ENCODE results near the gene RPN2. TPM values are rescaled to one million over a fixed set of nuclear protein-coding genes. Genes with fewer than 3 reads are reported as not detected.

Gene RPN2
- total and polyA plus RNA-seq, 9 of the 15 experiments (the other 6 are each of a cell fraction or from before 2014, with no cell fraction given) = 168 to 548 (median 325) TPM

GRCh38 chr20:37228656-37229055 is 49.5 kb downstream of the RPN2 start:
- ChIA-PET CTCF (ENCODE audit: low intra/inter-chr PET ratio) (interaction anchor here (0.6 kb wide), 1 partner anchor 70 kb away, joined by 4 read pairs; no protein-coding TSS in a partner anchor), POLR2A (interaction anchor here (0.7 to 2.5 kb wide), 3 partner anchors 15 to 39 kb away, joined by 3 to 6 read pairs (median 4); no protein-coding TSS in a partner anchor)
- H2AFZ ChIP-seq (ENCODE audit: low read depth, low read length) = no peak overlapping the region
- no peak for DNase-seq (ENCODE audit: extremely low read depth in 1 of 4, low spot score in 3 of 4)
- intact Hi-C loops (cut with micrococcal nuclease) (no loop called here), in situ Hi-C loops (cut with MboI) (no loop called here)
- no peaks in the 10 kb centered on the region for H3K27me3 ChIP-seq (ENCODE audit: control insufficient read depth in 2 of 2, insufficient read depth in 2 of 2, low read length in 2 of 2)
- H3K9me1 ChIP-seq (ENCODE audit: control insufficient read depth, insufficient read depth, low read length) = no peaks in the 10 kb centered on the region
- no peak overlapping the region for H3K9ac ChIP-seq (ENCODE audit: insufficient read depth in 1 of 2, low read depth in 2 of 2, low read length in 2 of 2)
- no peak overlapping the region for H3K4me2 ChIP-seq (ENCODE audit: insufficient read depth, low read length)
- WGBS (ENCODE audit: insufficient coverage, low coverage, missing lambda C conversion rate) = 89% methylated on average over 5 of the region's 5 CpGs
- H4K20me1 ChIP-seq (replicated peaks; ENCODE audit: control insufficient read depth, insufficient read depth, low read length) = no peaks in the 10 kb centered on the region; the same call in 1 of the 2 replicates
- H3K36me3 ChIP-seq (ENCODE audit: control insufficient read depth, insufficient read depth, low read length) = peaks cover 99% of the 10 kb centered on the region
- H3K79me2 ChIP-seq (ENCODE audit: control insufficient read depth, insufficient read depth, low read length) = no peaks in the 10 kb centered on the region
- FAIRE-seq = no peak
- BruUV-seq (replicated peaks) = no TSS peak
- TF ChIP-seq ZNF274 (IDR thresholded peaks at IDR 0.05; ENCODE audit: borderline replicate concordance, low read depth, low read length) (no peak), ZNF3 (CRISPR knock-in tag; IDR thresholded peaks at IDR 0.05) (no peak), PBX2 (CRISPR knock-in tag; IDR thresholded peaks at IDR 0.05; ENCODE audit: low read depth) (no peak), PBX2 (tag; conservative IDR thresholded peaks at IDR 0.05; ENCODE audit: low read depth) (no peak), CEBPZ (IDR thresholded peaks at IDR 0.05; ENCODE audit: borderline replicate concordance, low read depth, low read length) (no peak), ZFPM2 (CRISPR knock-in tag; IDR thresholded peaks at IDR 0.05) (no peak), PATZ1 (CRISPR knock-in tag; IDR thresholded peaks at IDR 0.05; ENCODE audit: borderline replicate concordance) (no peak), EHMT2 (IDR thresholded peaks at IDR 0.05) (no peak), ZNF324 (CRISPR knock-in tag; IDR thresholded peaks at IDR 0.05) (no peak), ZNF384 (IDR thresholded peaks at IDR 0.05; ENCODE audit: low read depth, low read length) (no peak)
- H3K27ac ChIP-seq (ENCODE audit: extremely low read depth, low read depth, low read length) = no peak overlapping the region
- no peak overlapping the region for H3K4me3 ChIP-seq
- ATAC-seq = no peak
- H3K9me3 ChIP-seq (replicated peaks; ENCODE audit: control insufficient read depth, insufficient read depth, low read depth, low read length) = no peaks in the 10 kb centered on the region
- no peaks in the 10 kb centered on the region for H3K4me1 ChIP-seq (replicated peaks in 1 of 2; ENCODE audit: control insufficient read depth in 2 of 2, insufficient read depth in 2 of 2, low read length in 2 of 2)
